HG03135 (cell line): ENCODE data around the gene CA6.
"Not testable (repeated sequence)": the region's sequence is repeated elsewhere in the genome, so short reads cannot be mapped to it uniquely, and the experiment has no call there.

Experiments
- ATAC-seq: cut with Tn5 transposase; IDR thresholded peaks from one replicate; pipeline ENCODE4 v1.9.1; 2021; ENCODE audit warnings: mild to moderate bottlenecking, moderate library complexity; ENCODE audit not compliant: unreplicated experiment

CA6 gene

DNA sequence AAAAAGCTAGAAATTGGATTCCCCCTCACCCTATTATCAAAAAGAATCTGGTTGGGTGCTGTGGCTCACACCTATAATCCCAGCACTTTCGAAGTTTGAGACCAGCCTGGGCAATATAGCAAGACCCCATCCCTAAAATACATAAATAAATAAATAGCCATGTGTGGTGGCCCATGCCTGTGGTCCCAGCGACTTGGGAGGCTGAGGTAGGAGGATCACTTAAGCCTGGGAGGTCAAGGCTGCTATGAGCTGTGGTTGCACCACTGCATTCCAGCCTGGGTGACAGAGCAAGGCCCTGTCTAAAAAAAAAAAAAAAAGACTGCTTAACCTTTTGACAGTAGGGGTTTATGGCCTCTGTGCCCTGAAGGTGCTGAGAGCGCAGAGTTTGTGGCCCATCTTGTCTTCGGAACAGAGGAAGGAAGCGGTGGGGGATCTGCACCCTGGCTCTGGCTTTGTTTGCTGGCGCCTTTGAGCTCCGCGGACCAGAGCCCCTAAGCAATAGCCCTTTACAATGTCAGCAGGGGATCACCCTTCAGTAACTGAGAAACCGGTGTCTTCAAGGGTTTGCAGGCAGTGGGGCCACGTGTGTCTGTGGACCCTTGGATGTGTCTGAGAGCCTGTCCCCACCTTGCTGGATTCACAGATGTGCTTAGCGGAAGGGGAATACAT lies 58.5 kb downstream of the CA6 start:
- ATAC-seq, result no peak

DNA sequence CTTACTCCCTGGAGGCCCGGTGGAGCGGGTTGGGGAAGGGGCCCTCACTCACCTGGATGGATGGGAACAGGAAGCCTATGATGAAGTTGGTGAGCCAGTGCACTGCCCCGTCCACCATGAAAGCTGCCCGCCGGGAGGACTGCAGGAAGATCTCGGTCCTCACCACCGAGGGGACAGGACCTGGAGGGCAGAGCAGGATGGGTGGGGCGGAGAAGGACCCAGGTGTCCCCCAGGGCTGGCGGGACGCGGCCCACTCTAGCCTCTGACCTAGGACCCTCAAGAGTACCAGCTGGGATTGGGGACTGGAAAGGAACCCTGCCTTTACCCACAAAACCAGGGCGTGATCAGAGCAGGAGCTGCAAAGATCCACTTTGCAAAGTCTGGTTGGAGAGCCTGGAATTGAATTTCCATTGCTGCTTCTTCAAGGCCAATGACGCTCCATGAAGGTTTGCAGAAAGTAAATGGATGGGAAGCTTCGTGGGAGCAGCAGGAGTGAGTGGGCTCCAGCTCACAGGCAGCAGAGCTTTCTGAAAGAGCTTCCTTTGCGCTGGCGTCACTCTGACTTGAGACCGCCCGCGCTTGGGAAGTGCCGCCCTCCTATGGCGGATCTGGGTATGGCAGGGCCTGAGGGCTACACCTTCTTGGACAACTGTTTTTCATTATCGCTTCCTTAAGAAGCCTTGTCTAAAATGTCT lies 59.2 kb downstream of the CA6 start:
- ATAC-seq, result no peak

DNA sequence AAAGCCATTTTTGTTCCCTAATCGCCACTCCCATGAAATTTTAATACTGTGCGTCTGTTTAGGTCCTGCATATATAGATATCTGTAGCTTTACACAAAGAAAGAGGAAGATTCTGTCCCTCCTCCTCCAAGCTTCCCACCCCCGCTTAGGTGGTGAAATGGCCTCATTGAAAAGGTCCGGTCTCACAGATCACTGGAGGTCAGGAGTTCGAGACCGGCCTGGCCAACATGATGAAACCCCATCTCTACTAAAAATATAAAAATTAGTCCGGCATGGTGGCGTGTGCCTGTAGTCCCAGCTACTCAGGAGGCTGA lies 59.7 kb downstream of the CA6 start:
- ATAC-seq, result no peak

DNA sequence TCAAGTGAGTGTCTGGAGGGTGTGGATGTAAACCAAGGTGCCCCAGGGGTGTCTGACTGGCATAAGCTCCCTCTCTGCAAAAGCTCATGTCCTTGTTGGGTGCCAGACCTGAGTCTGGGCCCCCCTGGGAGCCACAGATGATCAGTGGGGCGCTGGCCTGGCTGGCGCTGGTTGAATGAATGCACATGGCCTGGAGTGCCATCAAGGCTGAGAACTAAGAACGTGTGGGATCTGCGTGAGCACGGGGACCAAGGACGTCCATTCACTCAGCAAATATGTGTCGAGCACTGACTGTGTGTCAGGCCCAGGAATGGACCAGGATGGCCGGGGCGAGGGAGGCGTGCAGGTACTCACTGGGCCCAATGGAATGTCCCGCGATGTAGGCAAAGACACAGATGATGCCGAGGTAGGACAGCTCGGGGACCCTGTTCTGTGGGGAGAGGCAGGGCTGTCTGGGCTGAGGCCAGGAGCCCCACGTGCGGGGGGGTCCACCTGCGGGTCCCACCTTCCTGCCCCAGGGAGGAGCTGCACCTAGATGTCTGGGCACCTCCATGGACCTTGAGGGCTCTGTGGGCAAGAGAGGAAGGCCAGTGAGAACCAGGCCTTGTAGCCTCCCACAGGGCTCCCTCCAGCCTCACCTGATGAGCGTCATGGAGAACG lies 61.4 kb downstream of the CA6 start:
- no peak for ATAC-seq

DNA sequence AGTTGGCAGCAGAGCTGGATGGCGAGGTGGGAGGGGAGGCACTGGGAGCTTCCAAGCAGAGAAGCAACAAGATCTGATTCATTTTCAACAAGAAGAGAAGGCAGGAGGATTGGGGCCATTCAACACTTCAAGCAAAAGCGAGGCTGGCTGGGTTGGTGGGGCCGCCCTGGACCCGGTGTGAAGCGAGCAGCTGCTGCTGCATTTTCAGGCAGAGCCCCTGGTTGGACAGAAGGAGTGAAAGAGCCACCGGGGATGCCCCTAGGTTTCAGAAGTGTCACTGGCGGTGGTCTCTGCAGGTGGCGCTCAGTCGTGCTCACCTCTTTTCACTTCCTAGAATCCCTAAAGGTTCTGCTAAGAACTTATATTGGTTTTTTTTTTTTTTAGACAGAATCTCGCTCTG lies 62.6 kb downstream of the CA6 start:
- ATAC-seq, result no peak

DNA sequence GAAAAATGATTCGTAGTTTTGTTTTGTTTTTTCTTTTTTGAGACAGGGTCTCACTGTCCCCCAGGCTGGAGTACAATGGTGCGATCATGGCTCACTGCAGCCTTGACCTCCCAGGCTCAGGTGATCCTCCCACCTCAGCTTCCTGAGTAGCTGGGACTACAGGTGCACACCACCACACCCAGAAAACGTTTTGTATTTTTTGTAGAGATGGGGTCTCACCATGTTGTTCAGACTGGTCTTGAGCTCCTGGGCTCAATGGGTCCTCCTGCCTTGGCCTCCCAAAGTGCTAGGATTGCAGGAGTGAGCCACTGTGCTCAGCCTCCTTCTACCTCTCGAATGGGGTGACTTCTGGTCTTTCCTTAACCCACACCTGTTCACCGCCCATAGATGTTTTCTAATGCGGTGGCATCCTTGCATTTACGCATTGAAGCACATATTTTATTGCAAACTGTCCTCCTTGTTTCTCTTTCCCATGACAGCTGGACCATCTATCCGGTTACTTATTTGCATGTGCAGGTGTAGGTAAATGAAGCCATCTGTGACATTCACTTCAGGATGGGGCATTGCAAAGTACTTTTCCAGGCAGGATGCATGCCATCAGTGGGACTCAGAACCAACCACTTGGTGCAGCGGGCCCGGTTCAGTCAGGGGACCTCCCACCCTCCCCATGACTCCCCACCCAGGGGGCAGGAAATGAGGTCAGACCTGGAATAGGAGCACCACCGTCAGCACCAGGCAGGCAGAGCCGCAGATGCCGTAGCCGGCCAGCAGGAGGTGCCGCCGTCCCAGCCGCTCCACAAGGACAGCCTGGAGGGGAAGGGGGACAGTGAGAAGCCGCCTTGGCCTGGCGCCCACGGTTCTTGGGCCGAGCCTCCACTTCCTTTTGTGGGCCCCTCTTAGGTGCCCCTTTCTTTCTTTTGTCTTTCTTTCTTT lies 64.0 kb downstream of the CA6 start:
- no peak for ATAC-seq

DNA sequence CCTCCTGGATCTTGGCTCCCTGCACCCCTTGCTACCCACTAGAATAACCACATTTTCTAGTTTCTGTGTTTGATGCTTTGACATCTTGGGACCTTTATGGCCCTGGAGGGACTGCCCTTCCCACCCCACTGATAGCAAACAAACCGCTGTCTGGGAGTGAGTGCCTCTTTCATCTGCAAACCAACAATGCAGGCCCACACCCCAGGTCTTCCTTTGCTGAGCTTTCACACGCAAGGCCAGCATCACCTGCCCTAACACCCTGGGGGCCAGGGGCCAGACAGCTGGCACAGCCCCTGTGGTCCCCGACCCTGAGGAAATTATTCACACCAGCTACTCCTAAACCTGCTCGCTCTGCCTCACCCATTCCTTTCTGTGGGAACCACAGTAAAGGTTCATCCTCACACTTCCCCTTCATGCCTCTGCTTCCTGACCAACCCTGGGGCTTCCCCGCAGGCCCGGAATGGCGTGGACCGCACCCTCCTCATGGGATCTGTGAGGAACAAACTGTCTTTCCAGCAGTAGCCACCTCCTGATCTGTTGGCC lies 65.2 kb downstream of the CA6 start:
- no peak for ATAC-seq

DNA sequence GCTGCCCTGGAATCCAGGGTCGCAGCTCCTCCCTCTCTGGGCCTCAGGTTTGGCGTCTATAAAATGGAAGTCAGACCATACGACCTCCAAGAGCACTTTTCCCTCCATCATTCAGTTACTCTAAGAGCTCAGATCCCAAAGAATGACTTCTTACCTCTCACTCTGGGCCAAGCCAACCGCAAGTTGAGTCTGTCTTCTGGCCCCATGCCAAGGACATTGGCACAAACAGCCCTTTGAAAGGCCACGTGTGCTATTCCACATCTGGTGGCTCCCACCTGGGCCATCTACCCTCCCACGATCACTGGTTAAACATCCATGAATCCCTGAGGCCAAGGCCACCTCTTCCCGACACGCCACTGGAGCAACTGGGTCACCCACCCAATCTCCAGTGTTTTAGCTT lies 68.2 kb downstream of the CA6 start:
- ATAC-seq, result no peak

DNA sequence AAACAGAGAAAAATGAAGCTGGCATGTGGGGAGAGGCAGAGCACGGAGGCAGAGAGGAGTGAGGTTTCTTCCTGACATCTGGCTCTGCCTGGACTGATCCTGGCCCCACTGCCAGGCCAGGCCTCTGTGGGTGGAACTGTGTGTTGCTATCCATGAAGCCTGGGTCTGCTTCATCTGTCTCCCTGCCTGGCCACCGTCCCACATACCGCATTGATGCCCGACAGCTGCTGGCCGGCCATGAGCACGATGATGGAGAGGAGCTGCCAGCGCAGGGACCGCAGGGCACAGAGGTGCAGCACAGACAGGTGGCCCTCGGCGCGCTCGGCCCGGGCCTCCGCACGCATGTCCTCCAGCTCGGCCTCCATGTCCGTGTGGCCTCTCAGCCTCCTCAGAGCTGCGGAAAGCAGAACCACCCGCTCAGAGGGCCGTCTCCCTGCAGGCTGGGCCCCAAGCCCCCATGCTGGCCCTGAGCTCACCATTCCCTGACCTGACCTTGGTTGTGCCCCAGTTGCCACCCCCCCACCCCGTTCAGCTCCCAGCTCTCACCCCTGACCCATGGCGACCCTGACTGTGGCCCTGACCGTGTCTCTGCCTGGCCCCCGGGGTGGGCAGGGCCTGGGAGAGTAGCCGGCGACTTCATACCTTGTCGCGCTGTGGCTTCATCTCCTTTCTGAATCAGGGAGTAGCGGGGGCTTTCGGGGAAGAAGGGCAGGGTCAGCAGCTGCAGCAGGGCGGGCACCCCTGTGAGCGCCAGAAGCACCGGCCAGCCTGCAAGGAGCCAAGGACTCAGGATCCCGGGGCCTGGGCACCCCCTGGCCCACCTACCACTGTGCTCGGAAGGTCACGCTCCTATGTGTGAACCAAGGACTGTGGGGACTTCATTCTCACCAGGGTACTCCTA lies 69.1 kb downstream of the CA6 start:
- ATAC-seq, result no peak

DNA sequence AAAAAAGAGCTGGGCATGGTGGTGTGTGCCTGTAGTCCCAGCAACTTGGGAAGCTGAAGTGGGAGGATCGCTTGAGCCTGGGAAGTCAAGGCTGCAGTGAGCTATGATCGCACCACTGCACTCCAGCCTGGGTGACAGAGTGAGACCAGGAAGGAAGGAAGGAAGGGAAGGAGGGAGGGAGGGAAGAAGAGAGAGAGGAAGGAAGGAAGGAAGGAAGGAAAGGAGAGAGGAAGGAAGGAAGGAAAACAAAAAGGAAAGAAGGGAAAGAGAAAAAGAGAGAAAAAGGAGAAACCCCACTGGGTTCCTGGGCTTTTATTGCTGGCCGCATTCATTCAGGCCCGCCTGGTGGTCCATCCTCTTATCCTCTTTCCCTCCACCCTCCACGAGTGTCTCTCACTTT lies 70.8 kb downstream of the CA6 start:
- no peak for ATAC-seq

DNA sequence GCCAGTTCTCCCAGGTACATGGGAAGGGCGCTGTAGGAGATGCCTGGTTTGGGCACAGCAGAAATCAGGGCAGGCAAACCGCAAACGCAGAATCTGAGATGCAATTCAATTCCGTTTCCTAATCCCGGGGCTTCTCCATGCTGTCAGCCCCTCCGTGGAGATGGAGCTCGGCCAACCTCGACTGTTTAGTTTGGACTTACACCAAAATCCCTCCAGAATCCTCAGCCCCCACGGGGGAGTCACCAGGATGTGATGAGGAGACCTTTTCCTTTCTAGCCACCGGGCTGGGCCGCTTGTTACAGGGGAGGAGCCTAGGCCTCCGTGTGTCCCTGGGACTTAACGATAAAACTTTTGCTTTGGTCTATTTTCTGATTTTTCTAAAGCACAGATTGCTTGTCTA lies 72.7 kb downstream of the CA6 start:
- no peak for ATAC-seq

DNA sequence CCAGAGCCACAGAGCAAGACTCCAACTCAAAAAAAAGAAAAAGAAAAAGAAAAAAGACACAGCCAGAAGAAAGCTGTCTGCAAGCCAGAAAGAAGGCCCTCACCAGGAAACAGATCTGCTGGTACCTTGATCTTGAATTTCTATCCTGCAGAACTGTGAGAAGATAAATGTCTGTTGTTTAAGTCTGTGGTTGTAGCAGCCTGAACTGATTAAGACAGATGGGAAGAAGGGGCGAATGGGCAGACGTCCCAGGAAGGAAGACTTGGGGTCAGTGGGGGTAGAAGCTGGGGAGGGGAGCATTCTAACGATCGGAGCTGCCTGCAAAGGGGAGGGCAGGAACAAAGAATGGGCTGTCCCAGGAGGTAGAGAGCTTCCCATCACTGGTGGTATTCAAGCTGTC lies 74.2 kb downstream of the CA6 start:
- ATAC-seq, result no peak

DNA sequence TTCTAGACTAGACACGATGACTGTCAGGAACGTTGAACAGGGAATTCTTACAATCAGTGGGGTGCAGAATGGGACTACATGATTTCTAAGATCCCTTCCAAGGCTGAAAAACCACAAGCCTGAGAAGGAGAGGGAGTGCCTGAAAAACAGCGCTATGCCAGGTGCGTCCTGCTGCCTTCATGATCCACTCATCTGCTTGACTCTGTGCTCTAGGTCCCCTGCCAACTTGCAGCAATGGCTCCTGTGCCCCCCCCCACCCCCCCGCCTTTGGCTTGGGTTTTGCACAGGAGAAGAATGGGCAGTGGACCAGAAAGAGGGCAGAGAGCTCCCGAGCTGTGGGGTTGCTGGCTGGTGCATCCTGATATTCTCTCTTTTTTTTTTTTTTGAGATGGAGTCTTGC lies 74.6 kb downstream of the CA6 start:
- ATAC-seq, result no peak

DNA sequence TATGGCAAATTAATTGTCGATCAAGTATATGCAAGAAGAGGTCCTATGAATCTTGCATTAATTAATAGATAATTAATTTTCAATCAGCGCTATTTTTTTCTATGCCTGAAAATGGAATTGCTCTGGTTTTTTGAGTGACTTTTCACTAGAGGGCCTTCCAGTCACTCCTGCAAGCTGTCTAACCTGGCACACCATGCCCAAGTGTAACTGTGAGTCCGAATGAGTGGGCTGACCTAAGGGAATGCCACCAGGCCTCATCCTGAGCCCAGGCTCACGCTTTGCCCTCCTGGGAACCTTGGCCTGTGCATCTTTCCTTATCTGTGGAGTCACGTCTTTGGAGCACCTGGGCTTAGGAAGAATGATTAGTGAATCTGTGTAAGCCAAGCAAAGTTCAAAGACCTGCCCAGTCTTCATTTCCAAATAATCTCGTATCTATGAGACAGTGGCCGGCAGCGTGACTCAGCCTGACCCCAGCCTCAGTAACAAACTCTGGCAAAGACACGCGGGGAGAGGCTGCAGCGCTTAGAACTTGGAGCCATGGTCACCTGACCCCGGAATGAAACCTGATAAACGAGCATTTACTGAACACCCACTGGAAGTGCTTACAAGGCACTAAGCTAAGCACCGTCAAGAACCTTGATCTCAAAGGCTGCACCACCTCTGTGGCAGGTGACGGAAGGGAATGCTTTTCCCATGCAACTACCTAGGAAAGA lies 76.5 kb downstream of the CA6 start:
- ATAC-seq, result not testable (repeated sequence)

DNA sequence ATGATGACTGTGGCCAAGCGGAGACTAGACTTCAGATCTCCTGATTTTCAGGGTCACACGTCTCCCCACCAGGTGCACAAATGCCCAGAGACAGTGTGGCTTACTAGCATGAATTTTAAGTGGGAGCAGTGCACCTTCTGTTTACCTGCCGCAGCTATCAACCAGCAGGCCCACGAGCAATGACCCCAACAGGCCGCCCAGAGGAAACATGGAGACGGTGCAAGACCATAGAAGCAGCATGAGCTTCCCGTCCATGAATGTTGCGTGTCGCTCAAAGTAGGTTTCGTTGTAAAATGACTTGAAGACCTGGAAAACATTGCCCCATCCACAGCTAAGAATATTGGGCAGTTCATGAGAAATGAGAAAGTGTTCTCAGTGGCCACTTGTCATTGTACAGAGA lies 77.1 kb downstream of the CA6 start:
- no peak for ATAC-seq
